Activated T-helper 9 cell treated with anti-CD3 and anti-CD28 coated beads, Interleukin-2, amount 50 U/mL, for 16 hours (primary cell): ENCODE measurements around the gene LMO7.

ENCODE experiments used
- DNase-seq: peaks from one replicate; pipeline ENCODE4 v3.0.0-alpha.2; 2020; ENCODE audit warnings: low read depth

The LMO7 gene

GRCh38 chr13:75801388-75801945 is 165.3 kb downstream of the LMO7 start:
- DNase-seq = no peak

- DNase-seq = no peak
These were observed 166.0 kb downstream of the LMO7 start for GRCh38 chr13:75802161-75802560.

- no peak for DNase-seq
These were observed 167.1 kb downstream of the LMO7 start for GRCh38 chr13:75803164-75803611.

- no peak for DNase-seq
These were observed 167.9 kb downstream of the LMO7 start for GRCh38 chr13:75804054-75804453.

GRCh38 chr13:75804605-75805004 is 168.5 kb downstream of the LMO7 start:
- DNase-seq = no peak

GRCh38 chr13:75806117-75806516 is 170.0 kb downstream of the LMO7 start:
- no peak for DNase-seq

GRCh38 chr13:75811361-75811760 is 175.2 kb downstream of the LMO7 start:
- DNase-seq = no peak

GRCh38 chr13:75811841-75812240 is 175.7 kb downstream of the LMO7 start:
- DNase-seq = no peak

GRCh38 chr13:75812751-75813181 is 176.6 kb downstream of the LMO7 start:
- no peak for DNase-seq

GRCh38 chr13:75813323-75813722 is 177.2 kb downstream of the LMO7 start:
- no peak for DNase-seq

GRCh38 chr13:75818179-75818967 is 182.2 kb downstream of the LMO7 start:
- DNase-seq = no peak

- DNase-seq = no peak
These were observed 182.8 kb downstream of the LMO7 start for GRCh38 chr13:75818968-75819225.

- DNase-seq = no peak
These were observed 189.0 kb downstream of the LMO7 start for GRCh38 chr13:75825161-75825560.

GRCh38 chr13:75825594-75825993 is 189.5 kb downstream of the LMO7 start:
- DNase-seq = no peak

- DNase-seq = no peak
These were observed 190.3 kb downstream of the LMO7 start for GRCh38 chr13:75826391-75826790.

GRCh38 chr13:75829830-75830229 is 193.7 kb downstream of the LMO7 start:
- DNase-seq = no peak

GRCh38 chr13:75830842-75831241 is 194.7 kb downstream of the LMO7 start:
- DNase-seq = no peak

- DNase-seq = no peak
These were observed 195.3 kb downstream of the LMO7 start for GRCh38 chr13:75831389-75831788.

- DNase-seq = no peak
These were observed 196.7 kb downstream of the LMO7 start for GRCh38 chr13:75832812-75833211.

- no peak for DNase-seq
These were observed 200.3 kb downstream of the LMO7 start for GRCh38 chr13:75836441-75836840.

- DNase-seq = no peak
These were observed 202.4 kb downstream of the LMO7 start for GRCh38 chr13:75838366-75839005.

- DNase-seq = no peak
These were observed 203.3 kb downstream of the LMO7 start for GRCh38 chr13:75839406-75839805.

GRCh38 chr13:75841905-75842304 is 205.8 kb downstream of the LMO7 start:
- DNase-seq = no peak

GRCh38 chr13:75843074-75843473 is 206.9 kb downstream of the LMO7 start:
- no peak for DNase-seq
